GM19467 (cell line): Measurements from ENCODE around the gene MCU.
"Not testable (repeated sequence)": the region's sequence is repeated elsewhere in the genome, so short reads cannot be mapped to it uniquely, and the experiment has no call there.

Experiments used
- ATAC-seq: cut with Tn5 transposase; IDR thresholded peaks from one replicate; pipeline ENCODE4 v1.9.1; 2021; ENCODE audit warnings: mild to moderate bottlenecking, moderate library complexity; ENCODE audit not compliant: unreplicated experiment

Gene MCU

DNA sequence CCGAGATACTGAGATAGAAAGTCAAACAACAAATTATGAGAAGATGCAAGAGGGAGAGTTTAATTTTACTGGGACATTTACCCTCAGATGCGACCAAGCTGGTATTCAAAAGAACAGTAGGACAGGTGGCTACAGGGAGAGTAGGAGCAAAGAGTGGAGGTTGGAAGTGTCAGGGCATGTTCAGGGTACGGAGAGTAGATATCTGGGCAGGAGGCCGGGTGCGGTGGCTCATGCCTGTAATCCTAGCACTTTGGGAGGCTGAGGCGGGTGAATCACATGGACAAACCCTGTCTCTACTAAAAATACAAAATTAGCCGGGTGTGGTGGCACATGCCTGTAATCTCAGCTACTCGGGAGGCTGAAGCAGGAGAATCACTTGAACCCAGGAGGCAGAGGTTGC lies 5.5 kb upstream of the MCU start:
- ATAC-seq: not testable (repeated sequence)

DNA sequence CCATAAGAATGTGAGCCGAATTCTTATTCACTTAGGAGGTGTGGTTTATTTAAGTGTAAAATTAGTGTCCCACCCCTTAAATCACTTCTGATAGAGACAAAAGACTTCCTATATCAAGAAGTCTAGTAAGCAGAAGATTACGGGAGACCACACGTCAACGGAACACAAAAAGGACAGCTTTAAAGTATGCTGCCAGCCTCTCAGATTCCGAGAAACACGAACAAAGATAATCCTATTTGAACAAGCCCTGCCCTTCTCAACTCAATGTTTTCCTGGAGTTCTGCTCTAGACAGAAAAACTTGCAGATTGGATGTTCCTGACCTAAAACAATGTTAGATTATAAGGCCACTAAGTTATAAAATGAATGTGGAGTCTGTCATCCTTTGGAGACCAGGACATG lies 4.9 kb upstream of the MCU start:
- no peak for ATAC-seq

DNA sequence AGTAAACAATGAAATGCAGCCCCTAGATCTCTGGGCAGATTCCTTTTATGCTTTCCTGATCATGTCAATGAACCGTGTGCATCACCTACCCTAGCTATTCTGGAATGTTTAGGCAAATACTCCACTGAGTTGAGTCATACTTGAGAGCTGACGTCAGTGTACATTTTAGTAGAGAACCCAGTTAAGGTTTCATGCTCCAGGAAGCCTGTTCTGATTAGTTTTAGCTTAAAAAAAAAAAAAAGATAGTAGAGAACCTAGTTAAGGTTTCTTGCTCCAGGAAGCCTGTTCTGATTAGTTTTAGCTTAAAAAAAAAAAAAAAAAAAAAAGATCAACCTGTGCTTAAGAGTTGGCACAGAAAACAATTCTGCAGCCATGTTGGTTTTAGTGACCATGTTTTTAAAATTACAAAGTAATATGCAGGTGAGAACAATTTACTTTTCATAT lies 3.7 kb upstream of the MCU start:
- ATAC-seq: no peak

DNA sequence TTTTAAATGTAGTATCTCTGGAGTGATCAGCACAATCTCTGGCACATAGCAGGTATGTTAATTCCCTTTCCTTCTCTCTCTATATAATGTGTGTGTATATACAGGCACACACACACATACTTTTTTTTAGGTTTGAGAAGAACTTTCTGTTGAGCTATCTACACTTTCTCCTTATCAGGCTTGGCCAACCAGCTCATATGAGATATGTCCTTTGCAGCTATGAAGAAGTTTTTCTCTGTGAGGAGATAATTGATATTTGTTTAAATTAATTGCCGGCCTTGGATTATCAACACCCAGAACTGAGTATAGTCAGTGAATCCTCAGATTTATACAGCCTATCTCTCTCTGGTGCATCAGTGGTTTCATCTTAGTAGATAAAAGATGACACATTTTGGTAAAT lies 2.3 kb upstream of the MCU start:
- ATAC-seq: no peak

DNA sequence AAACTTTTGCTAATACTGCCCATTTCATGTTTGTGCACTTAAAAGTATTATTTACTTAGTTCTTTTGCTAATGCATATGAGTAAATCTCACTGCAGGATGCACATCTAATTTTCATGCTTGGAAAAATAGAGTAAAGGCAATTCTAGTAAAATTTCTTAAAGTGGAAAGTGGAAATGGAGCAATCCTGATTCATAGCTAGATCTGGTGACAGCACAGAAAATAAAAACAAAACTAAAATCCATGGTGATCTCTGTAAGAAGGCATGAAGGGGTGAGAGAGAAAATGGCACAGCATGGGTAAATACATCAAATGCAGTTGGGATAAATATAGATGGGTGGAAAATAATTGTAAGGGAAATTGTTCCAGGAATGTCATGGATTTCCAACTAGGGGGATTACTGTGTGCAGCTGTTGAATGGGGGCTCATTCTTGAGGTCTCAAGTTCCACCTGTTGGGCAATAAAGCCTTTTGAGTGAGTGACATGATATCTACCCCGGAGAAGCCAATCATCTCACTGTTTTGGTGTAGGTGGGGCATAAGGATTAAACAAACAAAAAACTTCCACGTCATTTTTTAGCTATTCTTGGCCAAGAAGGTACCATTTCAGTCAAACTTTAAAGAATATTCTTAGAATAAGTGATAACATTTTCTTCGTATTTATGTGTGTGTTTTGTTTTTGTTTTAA lies 1.7 kb upstream of the MCU start:
- no peak for ATAC-seq

DNA sequence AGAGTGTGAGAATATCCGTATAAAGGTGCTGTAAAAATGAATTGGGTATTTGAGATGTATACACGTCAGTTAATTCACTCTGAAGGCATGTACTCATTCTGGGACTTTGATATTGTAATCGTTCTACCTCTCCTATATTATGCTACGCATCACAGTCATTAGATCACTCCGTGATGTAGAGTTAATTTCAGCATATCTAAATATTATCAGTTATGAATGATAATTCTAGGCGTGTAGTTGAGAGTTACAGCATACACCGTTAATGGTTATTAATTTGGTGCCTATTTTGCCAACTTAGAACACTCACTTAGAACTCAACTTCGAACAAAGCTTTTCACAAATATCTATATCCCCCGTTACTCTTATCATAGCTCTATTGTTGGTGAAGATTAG lies 477 bp upstream of the MCU start:
- ATAC-seq: no peak

DNA sequence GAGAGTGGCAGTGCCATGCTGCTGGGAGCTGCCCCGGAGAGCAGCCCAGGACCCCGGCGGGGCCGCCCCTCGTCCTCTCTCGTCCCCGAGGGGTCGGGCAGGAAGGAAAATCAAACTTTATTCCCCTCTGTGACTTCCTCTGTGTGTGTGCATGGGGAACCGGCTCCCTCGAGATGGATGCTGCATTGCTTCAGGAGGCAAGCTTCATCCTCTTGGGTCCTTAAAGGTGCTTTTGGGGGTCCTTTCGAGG lies 726 bp downstream of the MCU start:
- ATAC-seq: no peak

DNA sequence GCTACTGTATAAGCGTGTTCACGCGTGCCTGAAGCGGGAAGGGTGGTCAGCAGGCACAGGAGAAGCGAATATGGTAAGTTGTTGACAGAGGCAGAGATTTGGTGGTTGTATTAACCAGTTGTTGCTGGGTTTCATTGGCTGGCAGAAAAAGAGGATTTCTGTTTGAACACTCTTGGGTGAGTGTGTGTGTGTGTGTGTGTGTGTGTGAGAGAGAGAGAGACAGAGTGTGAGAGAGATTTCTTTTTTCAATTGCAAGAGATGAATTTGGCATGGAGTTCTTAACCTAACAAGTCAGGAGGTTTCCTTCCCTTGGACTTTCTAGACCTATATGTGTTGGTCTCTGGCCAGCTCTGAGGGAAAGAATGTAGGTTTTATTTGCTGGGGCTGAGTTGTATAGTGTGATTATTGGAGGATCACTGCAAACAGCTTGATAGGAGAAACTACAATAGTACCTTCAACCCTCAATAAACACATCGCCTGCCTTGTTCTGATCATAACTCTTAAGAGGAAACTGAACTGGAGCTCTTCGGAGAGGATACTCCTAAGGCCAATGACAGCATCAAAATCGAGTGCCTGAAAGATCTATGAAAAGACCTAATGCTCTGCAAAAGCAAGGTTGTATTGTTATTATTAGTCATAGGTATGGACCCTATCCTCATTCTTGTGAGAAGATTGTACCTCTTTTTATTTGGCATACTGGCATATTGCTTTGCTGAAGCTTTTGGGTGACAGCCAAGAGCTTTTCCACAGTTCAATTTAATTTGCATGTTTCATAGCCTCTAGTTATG lies 1.2 kb downstream of the MCU start:
- no peak for ATAC-seq

DNA sequence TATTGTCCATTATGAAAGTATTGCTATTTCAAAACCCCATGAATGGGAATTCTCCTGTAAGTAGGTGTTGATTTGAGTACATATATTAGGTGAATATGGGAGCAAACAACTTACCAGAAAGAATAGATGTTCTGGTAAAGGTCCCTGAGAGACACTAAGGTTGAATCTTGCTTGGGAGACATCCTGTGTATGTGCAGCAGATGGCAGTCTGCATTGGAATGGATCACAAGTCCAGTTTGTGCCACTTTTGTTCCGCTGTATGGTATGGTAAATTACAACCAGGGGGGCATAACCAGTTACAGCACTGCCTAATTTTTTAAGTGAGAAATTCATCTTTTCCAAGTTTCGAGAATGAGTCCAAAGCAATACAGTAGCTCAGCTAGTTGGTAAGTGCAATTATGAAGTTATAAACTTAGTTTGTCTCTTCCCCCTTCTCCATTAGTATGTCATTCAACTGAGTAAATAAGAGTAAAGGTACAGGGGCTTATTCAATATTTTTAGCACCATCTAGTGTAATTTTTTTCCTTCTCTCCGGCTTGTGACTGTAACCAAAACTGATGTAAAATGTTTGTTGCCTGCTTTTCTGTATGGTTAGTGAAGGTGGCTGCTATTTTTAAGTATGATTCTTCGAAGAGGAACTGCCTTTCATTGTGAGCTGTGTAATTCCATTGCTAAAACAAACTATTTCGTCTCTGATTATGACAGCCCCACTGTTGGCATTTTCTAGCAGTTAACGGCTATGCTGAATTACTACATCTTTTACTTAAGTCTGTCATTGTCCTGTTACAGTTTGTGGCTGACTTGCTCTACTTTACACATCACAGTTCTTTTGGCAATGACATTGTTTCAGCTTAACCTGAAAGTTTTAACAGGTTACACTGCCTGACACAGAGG lies 2.8 kb downstream of the MCU start:
- ATAC-seq: no peak

DNA sequence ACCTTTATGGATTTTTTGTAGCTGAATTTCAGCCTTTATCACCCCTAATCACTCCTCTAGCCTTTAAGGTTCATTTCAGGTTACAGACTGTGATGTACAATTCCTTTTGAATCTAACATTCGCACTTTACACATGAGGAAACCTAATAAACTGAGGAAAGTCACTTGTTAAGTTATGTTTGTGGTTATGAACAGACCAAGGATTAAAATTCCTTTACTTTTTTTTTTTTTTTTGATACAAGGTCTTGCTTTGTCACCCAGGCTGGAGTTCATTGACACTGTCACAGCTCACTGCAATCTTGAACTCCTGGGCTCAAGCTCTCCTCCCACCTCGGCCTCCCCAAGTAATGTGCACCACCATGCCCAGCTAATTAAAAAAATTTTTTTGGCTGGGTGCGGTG lies 3.6 kb downstream of the MCU start:
- ATAC-seq: no peak

DNA sequence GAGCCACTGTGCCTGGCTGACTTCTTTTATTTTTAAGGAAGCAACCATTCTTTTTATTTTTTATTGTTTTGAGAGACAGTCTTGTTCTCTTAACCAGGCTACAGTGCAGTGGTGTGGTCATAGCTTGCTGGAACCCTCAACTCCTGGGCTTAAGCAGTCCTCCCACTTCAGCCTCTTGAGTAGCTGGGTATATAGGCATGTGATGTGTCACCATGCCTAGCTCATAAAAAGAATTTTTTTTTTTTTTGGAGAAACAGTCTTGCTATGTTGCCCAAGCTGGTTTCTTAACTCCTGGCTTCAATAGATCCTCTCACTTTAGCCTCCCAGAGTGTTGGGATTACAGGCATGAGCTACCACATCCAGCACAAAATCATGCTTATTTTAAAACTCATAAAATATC lies 5.8 kb downstream of the MCU start:
- no peak for ATAC-seq

DNA sequence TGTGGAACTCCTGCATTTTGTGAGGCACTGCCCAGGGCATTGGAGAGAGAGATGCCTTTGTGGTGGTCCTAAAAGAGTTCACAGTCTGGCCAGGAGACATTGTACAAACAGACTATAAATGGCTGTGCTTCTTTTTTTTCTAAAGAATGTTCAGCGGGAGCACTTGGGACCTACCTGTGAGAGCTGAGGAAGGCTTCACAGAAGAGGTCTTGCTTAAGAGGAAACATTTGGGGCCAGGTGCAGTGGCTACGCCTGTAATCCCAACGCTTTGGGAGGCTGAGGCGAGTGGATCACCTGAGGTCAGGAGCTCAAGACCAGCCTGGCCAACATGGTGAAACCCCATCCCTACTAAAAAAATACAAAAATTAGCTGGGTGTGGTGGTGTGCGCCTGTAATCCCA lies 10.5 kb downstream of the MCU start:
- ATAC-seq: not testable (repeated sequence)

DNA sequence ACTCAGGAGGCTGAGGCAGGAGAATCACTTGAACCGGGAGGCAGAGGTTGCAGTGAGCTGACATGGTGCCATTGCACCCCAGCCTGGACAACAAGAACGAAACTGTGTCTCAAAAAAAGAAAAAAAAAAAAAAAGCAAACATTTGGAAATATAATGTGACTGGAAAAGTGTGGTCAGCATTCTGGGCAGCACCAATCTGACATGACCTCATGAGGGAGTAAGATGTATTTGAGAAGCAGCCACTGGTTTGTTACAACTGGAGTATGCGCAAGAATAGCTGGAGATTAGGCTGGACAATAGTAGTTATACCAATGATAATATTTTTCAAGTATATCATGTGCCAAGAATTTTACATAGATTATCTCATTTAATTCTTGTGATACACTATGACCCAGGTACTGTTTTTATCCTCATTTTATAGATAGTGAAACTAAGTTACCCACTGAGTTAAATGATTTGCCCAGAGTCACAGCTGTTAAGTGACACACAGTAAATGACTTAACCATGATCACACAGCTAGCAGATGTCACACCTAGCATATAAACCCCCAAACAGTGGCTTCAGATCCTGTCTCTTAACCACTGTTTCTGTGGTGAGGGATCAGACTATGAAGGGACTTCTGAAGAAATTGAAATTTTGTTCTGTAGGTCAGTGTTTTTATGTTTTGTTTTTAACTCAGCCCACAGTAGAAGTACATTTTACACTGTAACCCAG lies 11.1 kb downstream of the MCU start:
- ATAC-seq: peak; percentile 67

DNA sequence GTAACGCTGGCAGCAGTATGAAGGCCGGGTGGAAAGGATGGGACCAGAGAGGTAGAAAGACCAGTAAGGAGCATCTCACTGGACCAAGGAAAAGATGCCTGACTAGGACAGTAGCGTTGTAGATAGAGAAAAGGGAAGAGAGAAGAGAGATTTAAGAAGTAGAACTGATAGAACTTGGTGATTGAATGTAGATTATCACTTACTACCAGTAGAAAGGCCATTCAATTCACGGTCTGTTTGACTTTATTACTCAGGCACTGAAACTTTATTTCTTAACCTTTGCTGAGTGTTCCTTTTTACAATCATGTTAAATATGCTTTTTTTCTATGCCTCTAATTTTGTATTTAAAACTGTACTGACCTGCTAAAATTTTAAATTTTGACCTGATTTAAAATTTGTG lies 12.2 kb downstream of the MCU start:
- ATAC-seq: no peak

DNA sequence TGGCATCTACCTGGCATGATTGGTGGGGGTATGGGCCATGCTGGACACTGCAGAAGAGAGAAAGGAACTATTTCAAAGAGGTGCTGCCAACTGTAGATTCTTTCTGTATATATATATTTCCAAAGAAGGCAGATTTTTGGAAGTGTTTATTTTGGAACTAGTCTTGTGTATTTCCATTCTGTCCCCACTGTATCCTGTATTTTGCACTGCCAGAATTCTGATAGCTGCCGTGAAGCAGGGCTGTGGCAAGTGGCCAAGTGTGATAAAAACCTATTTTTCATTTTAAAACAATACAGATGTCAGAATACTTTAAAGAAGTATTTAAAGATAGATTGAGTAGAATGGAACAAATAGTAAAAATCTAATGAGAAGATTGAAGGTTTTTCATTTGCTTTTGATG lies 17.1 kb downstream of the MCU start:
- no peak for ATAC-seq

DNA sequence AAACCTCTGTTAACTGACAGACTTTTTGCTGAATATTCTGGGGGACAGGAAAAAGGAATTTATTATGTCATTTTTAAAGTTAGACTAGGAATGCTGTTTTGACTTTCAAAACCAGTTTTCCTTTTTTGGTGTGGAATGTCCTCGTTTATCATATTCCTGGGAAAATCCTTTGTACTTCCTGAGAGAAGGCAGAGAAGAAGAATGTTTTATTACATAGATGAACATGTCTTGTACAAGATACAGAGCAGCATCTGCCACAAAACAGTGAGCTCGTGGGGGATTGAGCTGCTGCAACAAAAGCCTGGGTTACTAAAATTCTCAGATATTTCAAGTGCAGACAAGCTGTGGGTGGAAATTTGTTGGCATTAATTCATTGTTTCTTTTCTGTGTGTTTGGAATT lies 20.2 kb downstream of the MCU start:
- ATAC-seq: no peak

DNA sequence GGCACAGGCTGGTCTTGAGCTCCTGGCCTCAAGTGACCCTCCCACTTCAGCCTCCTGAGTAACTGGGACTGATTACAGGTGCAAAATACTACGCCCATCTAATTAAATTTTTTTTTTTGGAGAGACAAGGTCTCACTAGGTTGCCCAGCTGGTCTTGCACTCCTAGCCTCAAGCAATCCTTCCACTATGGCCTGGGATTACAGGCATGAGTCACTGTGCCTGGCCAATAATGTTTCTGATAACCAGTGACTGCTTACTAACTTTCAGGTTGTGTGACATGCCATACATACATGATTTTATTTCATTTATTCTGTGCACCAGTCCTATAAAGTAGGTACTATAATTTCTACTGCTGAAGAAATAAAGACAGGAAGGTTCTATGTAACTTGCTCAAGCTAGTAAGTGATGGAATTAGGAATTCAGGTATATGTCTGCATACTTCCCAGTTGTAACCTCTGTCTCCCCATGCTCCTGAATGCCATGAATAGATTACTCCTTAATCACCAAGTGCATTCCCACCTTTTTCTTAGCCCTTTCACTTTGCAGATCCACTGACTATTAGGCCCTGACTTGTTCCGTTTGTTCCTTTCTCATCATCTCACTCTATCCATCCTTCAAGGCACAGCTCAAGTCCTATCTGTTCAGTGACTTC lies 28.1 kb downstream of the MCU start:
- ATAC-seq: no peak

DNA sequence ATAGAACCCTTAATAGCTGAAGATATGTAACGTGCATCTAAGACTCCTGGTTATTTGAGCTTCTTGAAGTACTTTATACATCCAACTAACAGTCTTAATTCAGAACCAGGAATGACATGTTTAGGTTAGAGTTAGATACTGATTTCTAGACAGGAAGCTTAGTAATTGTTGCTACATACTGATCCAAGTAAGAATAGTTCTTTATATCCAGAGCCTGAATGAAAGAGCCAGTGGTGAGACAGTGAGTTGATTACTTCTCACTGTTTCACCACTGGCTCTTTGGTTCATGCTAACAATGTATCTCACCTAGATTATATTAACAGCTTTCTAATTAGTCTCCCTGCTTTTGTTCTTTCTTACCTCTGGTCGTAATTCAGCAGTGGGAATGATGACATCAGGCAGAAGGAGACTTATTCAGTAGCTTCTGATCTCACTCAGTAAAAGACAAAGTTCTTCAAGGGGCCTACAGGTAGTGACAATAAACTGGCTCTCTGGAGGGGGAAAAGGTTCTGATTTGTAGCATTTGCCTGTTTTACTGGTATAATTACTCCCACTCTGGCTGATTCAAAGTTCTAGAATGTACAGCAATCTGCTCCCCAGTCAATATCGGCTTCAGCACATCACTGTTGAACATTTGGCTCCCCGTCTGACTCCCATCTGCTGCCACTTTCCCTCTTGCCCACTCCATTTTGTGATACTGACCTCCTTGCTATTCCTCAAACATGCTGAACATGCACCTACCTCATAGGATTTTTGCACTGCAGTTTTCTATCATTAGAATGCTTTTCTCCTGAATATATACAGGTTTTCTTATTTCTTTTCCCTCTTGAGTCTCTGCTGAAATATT lies 29.1 kb downstream of the MCU start:
- no peak for ATAC-seq

DNA sequence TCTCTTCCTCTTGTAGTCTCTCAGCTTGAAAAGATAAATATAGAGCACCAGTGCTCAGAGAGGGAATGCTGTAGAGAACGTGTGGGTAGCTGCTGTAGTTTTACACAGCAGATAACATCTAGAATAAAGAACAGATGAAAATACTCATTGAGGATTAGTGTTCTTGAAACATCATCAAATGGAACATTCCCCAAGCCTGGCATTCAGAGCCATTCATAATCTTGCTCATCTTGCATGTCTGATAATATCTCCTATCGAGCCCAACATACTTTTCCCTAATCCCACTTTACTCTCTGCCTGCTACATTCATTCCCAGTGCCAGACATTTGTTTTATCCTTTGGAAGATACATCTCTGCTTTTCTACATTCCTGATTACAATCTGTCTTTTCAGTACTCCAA lies 35.2 kb downstream of the MCU start:
- ATAC-seq: no peak

DNA sequence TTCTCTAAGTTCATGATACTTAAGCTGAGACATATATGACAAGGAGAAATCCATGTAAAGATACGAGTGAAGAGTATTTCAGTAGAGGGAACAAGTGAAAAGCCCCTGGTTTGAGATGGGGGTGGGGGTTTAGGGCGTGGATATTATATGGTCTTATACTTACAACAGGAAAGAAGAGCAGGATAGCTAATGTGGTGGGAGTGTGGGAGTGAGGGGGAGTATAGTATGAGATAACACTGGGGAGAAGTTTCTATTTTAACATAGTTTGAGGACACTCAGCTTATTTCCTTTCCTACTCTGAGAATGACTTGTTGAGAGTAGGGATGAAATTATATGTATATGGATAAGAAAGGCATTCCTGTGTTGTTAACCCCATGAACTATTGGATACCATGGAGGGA lies 36.5 kb downstream of the MCU start:
- ATAC-seq: no peak
